HG03565 (cell line): Measurements from ENCODE around the gene GABARAPL2.
A peak's percentile ranks its signal among the peaks of the same experiment; 100 is the strongest.

Experiments
- ATAC-seq: cut with Tn5 transposase; IDR thresholded peaks from one replicate; pipeline ENCODE4 v1.9.1; 2021; ENCODE audit warnings: mild to moderate bottlenecking, moderate library complexity; ENCODE audit not compliant: unreplicated experiment

Gene GABARAPL2

DNA sequence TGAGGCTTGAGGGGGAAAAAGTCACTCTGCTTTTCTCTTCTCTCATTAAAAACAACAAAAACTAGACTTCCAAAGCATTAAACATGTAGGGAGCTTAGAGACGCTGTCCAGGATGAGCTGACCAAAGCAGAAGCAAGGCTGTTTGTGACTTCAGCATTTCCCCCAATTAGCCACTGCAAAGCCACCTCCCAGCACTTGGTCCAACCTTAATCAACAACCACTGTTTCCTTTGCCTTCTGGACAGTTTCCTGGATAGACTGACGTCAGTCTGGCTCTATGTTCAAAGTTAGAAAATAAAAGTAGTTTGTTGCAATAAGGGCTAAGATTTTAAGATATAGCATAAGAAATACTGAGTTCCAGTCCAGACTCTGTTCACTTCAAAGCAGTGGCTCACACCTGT lies 13.2 kb upstream of the GABARAPL2 start:
- no peak for ATAC-seq

DNA sequence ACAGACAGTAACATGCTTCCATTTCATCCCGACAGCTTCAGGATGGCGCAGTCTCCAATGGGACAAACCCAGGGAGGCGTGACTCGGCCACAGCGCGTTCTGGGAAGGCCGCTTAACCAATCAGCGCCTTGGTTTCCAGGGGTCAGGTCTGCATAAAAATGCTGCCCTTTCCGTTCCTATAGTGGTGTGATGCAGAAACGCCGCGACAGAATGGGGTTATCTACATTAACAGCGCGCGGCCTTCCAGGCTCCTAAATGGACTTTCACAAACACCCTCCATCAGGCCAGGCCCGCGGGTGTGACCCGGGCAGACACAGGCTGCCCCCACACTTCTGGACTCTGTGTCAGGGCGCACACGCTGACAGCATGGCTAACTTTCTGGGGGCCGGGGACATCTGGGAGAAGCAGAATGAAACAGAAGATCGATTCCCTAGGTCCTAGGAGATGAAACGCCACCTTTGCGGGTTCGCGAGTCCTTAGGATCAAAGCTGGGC lies 10.9 kb upstream of the GABARAPL2 start:
- peak; percentile 21 for ATAC-seq

DNA sequence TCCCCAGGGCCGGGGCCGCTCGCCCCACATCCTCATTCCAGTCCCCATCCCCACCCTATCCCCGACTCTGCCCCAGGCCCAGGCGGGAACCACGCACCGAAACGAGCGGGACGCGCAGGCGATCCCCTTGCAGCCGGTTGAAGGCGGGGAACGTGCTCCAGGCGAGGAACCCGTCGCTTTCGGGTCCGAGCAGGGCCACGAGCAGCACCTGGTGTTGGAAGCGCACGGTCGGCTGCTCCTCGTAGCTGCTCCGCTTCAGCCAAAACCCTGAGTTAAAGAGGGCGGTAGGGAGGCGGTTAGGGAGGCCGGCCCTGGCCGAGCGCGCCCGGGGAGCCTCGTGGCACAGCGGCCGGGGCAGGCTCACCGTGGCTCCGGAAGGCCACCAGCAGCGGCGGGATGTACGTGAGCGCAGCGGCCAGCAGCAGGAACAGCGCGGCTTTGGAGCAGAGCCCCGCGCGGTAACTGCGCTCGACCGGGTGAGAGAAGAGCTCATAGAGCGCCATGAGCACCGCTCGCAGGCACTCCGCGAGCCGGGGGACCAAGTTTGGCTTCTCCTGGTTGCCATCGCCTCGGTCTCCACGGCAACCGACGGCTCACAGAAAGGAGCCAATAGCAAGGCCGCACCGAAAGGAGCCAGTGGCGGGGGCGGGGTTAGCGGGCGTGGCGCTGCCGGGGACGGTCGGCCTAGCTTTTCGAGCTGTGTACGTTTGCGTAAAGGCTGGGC lies 10.3 kb upstream of the GABARAPL2 start, which contains the start of gene TMEM231:
Gene TMEM231 (minus strand): TSS at position 546 of the 724 bp plus-strand sequence. CDS start 43 bp downstream, at position 503.
- ATAC-seq: peak; percentile 93

DNA sequence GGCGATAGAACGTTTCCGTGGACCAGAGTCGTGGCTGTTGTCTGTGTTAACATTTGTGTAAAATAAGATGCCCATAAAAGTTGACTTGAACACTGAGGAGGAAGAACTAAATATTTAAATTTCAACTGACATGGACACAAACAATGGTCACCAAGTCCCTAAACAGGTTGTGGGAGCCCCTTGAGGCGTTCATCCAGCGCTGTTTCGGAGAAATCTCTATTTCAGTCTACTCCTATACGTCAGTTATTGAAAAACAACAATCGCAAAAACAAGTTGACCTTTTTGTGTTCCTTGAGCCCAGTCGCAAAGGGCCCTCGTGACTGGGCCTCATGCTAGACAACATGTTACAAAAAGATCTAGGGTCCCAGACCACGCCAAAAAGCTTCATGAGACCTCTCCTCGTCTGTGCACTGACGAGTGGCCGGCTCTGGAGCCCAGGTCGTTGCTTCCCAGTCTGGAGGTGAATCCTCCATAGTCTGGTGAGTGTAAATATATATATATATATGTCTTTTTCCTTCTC lies 9.7 kb upstream of the GABARAPL2 start:
- no peak for ATAC-seq

DNA sequence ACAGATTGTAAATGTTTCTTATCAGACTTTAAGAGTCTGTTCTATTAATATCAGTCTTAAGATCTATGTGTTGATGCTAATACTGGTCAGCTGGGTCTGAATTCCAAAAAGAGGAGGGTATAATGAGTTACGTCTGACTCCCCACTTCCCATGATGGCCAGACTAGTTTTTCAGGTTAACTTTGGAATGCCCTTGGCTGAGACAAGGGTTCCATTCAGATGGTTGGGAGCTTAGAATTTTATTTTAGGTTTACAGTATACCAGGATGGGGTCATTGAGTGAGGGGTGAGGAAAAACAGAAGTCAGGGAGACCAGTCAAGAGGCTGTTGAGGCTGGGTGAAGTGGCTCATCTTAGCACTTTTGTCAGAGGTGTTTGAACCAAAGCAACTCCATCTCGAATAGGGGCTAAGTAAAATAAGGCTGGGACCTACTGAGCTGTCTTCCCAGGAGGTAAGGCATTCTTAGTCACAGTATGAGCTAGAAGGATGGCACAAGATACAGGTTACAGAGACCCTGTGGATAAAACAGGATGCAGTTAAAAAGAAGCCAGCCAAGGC lies 7.3 kb upstream of the GABARAPL2 start:
- no peak for ATAC-seq

DNA sequence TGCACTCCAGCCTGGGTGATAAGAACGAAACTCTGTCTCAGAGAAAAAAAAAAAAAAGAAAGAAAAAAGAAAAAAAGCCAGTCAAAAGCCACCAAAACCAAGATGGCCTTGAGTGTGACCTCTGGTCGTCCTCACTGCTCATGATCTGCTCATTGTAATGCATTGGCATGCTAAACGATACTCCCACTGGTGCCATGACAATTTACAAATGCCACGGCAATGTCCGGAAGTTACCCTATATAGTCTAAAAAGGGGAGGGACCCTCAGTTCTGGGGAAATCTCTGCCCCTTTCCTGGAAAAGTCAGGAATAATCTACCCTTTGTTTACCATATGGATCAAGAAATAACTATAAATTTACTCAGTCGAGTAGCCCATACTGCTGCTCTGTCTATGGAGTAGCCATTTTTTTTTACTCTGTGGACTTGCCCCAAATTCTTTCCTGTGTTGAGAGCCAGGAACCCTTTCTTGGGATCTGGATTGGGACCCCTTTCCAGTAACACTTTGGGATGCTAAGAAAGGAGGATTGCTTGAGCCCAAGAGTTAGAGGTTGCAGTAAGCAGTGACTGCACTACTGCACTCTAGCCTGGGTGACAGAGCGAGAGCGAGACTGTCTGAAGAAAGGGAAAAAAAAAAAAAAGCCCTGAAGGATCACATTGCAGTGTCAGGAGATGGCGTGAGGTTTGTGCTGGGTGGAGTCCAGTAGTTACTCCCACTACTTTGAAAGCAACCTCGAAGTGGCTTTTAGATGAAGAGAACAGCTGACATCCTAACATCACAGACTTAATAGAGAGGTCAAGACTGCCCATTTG lies 6.4 kb upstream of the GABARAPL2 start:
- no peak for ATAC-seq

DNA sequence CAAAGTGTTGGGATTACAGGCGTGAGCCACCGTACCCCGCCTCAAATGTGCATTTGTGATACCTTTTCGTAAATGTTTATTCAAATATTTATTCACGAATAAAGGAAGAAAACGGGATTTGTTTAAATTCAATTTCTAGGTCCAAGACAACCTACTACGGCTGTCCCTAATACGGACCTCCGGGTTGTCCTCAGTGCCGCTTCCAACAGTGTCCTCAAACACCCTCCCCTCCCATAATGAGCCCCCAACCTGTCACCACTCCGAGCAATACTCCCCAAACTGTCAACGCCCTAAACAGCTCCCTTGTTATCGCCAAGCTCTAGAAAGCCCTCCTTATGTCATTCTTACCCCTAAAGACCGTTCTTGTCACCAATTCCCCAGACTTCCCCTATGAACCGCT lies 539 bp upstream of the GABARAPL2 start:
- ATAC-seq: no peak

DNA sequence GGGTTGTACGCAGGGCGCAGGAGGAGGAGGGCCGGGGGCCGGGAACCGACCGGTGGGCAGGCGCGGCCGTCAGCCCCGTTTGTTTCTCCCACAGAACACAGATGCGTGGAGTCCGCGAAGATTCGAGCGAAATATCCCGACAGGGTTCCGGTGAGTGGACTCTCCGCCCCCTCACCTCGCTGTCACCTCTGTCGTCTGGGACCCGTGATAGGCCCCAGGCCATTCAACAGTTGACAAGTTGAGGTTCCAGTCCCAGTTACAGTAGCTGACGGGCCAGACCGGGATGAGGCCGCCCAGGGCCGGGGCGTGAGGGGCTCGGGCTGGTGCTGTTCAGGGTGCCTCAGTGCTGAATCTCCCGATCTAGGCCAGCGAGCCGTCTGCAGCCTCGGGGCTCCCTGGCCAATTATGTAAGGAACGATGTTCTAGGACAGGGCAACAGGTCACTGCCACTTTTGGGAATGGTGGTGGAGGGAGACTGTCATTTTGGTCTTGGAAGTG lies 628 bp downstream of the GABARAPL2 start:
- no peak for ATAC-seq

DNA sequence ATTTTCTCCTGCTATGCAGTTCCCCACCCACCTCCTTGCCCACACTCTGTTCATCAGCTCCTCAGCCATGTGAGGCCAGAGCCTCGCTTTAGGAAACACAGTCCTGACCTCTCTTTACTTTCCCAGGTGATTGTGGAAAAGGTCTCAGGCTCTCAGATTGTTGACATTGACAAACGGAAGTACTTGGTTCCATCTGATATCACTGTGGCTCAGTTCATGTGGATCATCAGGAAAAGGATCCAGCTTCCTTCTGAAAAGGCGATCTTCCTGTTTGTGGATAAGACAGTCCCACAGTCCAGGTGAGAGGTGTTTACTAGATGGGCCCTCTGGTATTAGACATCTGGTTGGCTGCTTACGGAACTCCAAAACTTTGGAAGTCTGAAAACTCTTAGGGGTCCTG lies 1.7 kb downstream of the GABARAPL2 start:
- ATAC-seq: no peak

DNA sequence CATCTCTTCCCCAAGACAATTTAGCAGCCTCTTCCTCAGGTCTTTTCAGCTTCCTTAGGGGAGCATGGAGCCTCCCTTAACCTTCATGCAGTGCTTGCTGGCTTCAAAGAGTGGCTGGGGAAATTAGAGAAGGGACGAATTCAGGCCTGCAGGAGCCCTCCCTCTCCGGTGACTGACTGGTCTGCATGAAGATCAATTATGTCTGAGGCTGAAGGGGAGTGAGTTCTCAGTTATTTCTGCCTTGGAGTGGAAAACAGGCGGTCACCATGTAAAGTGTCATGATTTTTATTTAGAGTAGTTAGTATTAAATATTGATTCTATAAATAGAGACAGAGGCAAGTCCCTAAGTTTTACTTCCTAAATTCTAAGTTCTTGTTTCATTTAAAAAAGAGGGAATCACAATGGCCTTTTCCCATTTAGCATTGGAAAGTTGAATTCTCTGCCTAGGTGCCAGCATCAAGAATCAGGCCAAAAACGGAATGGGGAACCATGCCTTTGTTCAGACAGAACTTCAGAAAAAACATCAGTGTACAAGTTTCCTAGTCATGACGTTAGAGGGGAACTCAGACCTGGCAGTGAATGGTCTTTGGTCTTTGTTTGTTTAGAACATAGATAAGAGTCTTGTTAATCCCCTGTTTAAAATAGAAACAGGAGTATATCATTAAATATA lies 4.4 kb downstream of the GABARAPL2 start:
- ATAC-seq: no peak

DNA sequence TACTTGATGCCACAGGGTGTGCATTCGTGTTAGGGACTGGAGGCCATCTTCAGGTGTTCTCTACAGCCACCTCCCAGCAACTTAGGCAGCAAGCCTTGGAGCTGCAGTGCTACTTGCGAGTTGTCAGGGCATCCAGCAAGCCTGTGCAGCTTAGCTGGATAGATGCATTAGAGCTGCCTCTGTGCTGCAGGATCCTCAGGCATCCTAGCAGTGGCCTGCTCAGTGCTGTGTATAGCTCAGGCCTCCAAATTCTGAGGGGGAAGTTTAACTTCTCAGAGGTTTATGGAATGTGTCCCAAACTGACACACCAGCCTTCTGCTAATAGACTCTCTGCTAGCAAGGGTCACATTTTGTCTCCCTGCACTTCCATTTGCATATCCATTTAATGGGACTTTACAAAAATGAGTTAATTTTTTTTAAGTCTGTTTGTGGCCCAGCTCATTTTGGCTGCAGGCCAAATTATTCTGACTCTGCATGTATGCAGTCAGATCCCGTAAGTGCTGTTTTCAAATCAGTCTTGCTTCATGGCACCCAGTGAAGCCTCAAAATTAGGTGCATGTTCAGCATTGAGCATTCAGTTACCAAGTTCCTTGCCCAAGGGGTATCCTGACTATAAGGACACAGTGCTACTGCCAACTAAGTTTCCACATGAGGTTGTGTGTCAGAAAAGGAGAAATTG lies 6.8 kb downstream of the GABARAPL2 start:
- no peak for ATAC-seq

DNA sequence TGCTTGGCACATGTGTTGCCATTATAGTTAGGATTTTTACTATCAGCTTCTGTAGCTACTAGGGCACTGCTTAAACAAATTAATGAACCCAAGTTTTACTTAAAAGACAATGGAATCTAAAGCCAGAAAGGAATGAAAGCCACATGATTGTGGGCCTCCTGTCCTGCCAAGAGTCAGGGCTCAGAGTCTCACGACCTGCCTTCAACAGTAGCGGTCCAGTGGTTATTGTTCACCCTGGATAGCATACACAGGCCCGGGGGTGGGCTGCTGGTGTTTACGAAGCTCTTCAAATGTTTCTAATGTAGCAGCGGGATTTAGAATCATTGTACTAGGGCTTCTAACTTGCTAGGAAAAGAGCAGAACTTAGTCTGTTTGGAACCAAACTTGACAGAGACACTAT lies 7.8 kb downstream of the GABARAPL2 start:
- ATAC-seq: no peak

DNA sequence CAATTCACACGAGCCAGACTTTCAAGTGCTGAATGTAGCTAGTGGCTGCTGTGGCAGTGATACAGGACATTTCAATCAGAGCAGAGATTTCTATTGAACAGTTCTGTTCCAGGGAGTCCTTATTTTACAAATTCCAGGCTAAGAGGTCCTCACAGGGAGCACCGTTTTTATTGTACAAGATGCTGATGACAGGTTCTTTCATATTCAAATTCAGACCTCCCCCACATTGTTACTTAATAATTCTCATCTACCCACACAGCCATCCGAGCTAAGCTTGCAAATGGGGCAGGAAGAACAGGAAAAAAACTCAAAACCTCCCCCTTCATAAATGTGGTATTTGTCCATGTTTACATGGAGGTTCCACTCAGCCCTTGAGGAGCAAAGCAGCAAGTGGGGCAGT lies 9.8 kb downstream of the GABARAPL2 start:
- ATAC-seq: no peak

DNA sequence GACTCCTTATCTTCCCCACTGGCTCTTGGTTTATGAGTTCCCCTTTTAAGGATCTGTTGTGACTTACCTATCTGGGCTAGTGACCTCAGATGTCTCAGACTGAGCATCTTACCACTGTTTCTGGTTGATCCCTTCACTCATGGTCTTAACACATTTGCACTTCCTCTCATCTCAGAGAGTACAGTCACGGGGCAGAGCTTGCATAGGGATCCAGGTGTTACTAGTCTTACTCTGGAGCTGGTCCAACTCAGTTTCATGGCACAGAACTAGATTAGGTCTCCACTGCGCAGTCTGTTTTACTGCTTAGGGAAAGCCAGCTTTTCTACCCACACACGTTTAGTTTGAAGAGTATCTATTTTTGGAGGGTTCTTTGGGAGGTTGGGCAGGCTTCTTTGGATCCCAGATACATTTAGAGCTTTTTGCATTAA lies 10.2 kb downstream of the GABARAPL2 start:
- ATAC-seq: peak; percentile 54

DNA sequence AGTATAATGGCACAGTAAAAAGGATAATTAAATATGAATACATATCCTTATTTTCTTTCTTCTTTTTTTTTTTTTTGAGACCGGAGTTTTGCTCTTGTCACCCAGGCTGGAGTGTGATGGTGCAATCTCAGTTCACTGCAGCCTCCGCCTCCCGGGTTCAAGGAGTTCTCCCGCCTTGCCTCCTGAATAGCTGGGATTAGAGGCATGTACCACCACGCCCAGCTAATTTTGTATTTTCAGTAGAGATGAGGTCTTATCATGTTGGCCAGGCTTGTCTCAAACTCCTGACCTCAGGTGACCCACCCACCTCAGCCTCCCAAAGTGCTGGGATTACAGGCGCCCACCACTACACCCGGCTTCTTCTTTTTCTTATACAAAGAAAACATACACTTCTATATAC lies 12.0 kb downstream of the GABARAPL2 start:
- ATAC-seq: no peak

DNA sequence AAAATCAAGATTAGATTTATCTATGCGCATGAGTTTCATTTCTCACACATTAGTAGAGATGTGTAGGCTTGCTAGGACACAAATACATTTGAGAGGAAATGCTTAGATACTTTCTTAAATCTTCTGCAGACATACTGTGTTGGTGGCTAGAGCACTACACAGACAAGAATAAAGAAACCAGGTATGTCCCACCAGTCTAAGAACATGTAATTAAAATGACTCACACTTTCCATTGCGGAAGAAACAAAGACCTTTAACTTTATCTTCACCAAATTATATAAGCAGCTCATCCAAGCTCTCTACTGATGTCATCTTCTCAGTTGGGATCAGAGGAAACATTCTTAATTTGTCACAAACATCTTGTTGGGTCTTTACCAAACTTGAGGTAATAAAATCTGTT lies 12.5 kb downstream of the GABARAPL2 start:
- no peak for ATAC-seq

DNA sequence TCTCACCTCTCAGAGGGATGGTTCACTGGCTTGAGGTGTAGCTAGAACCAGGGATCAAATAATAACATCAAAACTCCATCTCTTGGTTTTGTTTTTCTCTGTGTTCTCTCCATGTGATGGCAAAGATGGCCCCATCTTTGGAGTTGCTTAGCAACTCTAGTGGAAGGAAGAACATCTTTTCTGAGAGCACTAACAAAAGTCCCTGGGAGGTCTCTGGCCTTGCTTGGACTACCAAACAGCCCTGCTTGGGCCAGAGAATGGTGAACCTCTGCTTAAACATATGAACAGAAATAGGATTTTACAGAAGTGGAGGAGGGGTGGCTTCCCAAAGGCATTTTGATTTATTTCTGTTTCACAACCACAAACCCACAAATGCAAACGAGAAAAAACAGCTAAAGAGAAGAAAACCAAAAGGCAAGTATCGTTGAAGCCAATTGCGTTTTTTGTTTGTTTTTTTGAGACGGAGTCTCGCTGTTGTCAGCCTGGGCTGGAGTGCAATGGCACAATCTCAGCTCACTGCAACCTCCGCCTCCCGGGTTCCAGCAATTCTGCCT lies 13.2 kb downstream of the GABARAPL2 start:
- ATAC-seq: no peak

DNA sequence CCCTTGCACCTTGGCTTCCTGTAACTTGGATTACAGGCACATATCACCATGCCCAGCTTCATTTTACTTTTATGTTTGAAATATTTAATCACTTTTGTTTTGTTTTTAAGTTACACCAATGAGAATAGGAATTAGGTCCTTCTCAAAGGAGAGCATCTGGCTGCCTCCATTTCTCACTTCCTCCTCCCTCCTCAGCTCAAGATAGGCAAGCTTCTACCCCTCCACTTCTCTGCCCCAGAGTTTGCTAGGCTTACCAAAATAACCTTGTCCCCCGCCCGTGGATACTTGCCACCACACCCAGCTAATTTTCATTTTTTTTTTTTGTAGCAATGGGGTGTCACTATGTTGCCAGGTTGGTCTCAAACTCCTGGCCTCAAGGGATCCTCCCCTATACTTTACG lies 17.9 kb downstream of the GABARAPL2 start:
- peak; percentile 35 for ATAC-seq

DNA sequence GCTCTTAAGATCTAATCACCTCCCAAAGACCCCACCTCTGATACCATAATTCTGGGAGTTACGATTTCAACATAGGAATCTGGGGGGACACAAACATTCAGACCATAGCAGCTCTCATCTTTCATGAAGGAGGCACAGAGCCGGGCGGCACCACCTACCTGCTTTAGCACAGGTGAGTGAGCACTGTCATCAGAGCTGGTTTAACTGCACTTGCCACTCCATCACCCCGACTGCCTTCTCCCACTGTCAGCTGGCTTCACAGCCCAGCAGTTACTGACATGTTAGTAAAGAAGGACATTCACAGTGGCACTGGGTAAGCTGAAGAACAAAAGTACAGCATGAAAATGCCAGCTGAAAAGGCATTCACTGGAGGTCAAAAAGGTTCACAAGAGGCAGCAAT lies 22.5 kb downstream of the GABARAPL2 start:
- ATAC-seq: no peak

DNA sequence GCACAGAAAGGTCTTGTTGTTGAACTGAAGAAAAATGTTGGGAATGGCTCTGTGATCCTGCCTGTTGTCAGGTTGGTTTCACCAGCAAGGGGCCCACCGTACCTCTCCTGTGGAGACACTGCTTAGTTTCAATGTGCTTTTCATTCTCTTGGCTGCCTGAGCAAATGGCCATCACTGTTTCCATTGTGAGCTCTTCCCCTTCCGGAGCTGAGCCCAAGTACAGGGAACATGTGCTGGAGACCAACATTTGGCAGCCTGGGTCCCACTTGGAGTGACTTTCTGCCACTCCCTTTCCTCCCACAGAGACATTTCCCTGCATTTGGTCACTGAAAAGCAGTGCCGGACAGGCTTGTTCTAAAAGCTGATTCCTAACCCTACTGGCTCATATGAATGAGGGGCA lies 23.1 kb downstream of the GABARAPL2 start:
- no peak for ATAC-seq
